BLaER1 treated with 17β-estradiol and CSF1 and Interleukin-3, amounts not matched to agents 10 nM and 100 nM (cell line): ENCODE results near the gene KCNIP1.
A peak's percentile ranks its signal among the peaks of the same experiment; 100 is the strongest.

ENCODE experiments used
- H3K27ac ChIP-seq, 11 experiments: shearing (Covaris generic); formaldehyde crosslinking; 2 replicates each; pipeline ENCODE4 v1.8.1; 2022
- H3K27me3 ChIP-seq, 11 experiments: shearing (Covaris generic); formaldehyde crosslinking; 2 replicates each; pipeline ENCODE4 v1.8.1; 2022
- H3K36me3 ChIP-seq, 11 experiments: shearing (Covaris generic); formaldehyde crosslinking; 2 replicates each; pipeline ENCODE4 v1.8.1; 2022
- H3K4me1 ChIP-seq, 10 experiments: shearing (Covaris generic); formaldehyde crosslinking; 2 replicates each; pipeline ENCODE4 v1.8.1; 2022
- H3K4me2 ChIP-seq, 11 experiments: shearing (Covaris generic); formaldehyde crosslinking; 2 replicates each; pipeline ENCODE4 v1.8.1; 2022
- H3K4me3 ChIP-seq, 10 experiments: shearing (Covaris generic); formaldehyde crosslinking; 2 replicates each; pipeline ENCODE4 v1.8.1; 2022
- H3K9ac ChIP-seq, 11 experiments: shearing (Covaris generic); formaldehyde crosslinking; 2 replicates each; pipeline ENCODE4 v1.8.1; 2022
- H3K9me3 ChIP-seq, 11 experiments: shearing (Covaris generic); formaldehyde crosslinking; replicated peaks in 1 of 11; 2 replicates each; pipeline ENCODE4 v1.8.1; 2022
- H4K20me1 ChIP-seq, 11 experiments: shearing (Covaris generic); formaldehyde crosslinking; 2 replicates each; pipeline ENCODE4 v1.8.1; 2022
- Cebpa-rat ChIP-seq, 11 experiments: shearing (Covaris generic); IDR thresholded peaks; 2 replicates each; pipeline ENCODE4 v1.8.1; 2022

Gene KCNIP1

DNA sequence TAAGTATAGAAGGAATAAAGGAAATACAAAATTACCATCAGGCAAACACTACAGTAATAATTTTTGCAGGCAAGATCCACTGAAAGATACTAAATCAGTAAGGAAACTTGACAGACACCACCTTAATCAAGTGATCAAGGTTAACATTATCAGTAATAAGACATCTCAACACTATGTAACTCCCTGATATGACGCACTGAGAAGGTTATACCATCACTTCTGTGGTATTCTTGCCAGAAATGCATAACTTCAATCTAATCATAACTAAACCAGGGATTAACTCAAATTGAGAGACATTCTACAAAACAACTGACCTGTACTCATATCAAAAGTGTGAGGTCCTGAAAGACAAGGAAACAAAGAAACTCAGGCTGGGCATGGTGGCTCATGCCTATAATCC is 227.2 kb downstream of the KCNIP1 start:
- Histone ChIP-seq H3K9ac (no peak overlapping the region), H3K4me2 (no peak overlapping the region), H3K9me3 (peaks cover 15 to 22% (median 16%) of the 10 kb centered on the region in 11 experiments; a peak in 21 of 22 replicates), H3K4me3 (no peak overlapping the region), H3K36me3 (no peaks in the 10 kb centered on the region), H3K27me3 (no peaks in the 10 kb centered on the region), H3K4me1 (no peaks in the 10 kb centered on the region), H3K27ac (no peak overlapping the region), H4K20me1 (no peaks in the 10 kb centered on the region)
- no peak for TF ChIP-seq Cebpa-rat (IDR thresholded peaks at IDR 0.05)

DNA sequence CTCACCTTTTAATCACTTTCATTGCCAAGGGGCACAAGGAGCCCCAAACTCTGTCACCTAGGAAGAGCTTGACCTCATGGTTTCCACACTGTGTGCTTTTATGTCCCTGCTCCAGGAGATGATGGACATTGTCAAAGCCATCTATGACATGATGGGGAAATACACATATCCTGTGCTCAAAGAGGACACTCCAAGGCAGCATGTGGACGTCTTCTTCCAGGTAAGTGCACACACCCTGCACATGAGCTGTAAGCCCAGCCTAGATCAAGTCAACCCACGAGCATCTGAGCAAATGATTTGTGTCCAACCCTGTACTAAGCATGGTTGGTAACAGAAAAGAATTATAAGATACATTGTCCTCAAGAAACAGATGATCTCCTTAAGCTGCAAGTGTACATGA is 228.9 kb downstream of the KCNIP1 start:
- Histone ChIP-seq H3K4me1 (no peaks in the 10 kb centered on the region), H3K27me3 (no peaks in the 10 kb centered on the region), H3K27ac (no peak overlapping the region), H3K4me2 (no peak overlapping the region), H3K4me3 (no peak overlapping the region), H4K20me1 (no peaks in the 10 kb centered on the region), H3K36me3 (no peaks in the 10 kb centered on the region), H3K9me3 (peaks cover 16 to 27% (median 19%) of the 10 kb centered on the region in 11 experiments; a peak in 21 of 22 replicates), H3K9ac (no peak overlapping the region)
- TF ChIP-seq Cebpa-rat (IDR thresholded peaks at IDR 0.05): no peak

DNA sequence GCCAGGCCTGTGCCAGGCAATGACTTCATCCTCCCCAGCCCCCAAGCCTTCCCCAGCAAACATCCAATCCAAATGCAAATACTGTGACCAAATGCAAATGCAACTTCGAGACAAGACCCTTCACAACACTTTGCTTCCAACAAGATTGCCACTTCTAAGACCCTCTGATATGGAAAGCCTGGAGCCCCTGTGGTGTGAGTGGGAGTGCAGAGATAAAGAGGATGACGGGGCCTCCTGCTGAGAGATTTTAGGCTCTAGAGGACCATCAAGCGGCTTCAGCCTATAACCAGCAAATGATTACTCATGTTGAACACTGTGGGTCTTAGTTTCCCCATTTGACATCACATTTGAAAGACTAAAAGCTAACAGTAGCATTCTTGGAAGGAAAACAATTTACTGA is 233.1 kb downstream of the KCNIP1 start:
- H4K20me1 ChIP-seq: no peaks in the 10 kb centered on the region
- no peak overlapping the region for H3K4me2 ChIP-seq
- no peaks in the 10 kb centered on the region for H3K36me3 ChIP-seq
- H3K27me3 ChIP-seq: no peaks in the 10 kb centered on the region
- no peak overlapping the region for H3K4me3 ChIP-seq
- peaks cover 16 to 27% (median 19%) of the 10 kb centered on the region in 11 experiments; a peak in 21 of 22 replicates for H3K9me3 ChIP-seq
- TF ChIP-seq Cebpa-rat (IDR thresholded peaks at IDR 0.05): no peak
- H3K4me1 ChIP-seq: no peaks in the 10 kb centered on the region
- H3K27ac ChIP-seq: no peak overlapping the region
- no peak overlapping the region for H3K9ac ChIP-seq

DNA sequence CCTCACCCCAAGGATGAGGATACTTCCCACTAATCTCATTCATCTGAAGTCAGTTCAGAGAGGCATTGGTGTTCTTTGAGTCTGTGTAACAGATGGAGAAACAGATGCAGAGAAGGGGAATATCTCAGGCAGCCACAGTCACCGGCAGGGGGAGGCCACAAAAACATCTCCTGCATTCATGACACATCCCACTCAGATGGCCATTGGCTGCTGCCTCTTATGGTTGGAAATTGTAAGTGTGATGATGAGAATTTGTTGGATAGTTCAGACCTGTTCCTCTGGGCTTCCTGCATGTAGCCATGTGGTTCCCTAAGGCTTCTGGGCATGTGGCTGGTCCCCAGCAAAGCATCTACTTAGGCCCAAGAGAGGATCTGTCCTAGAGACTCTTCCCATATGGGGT is 233.8 kb downstream of the KCNIP1 start:
- no peak overlapping the region for H3K9ac ChIP-seq
- no peaks in the 10 kb centered on the region for H3K27me3 ChIP-seq
- no peaks in the 10 kb centered on the region for H3K4me1 ChIP-seq
- H4K20me1 ChIP-seq: no peaks in the 10 kb centered on the region
- H3K4me3 ChIP-seq: no peak overlapping the region
- peaks cover 16 to 27% (median 19%) of the 10 kb centered on the region in 11 experiments; a peak in 21 of 22 replicates for H3K9me3 ChIP-seq
- no peaks in the 10 kb centered on the region for H3K36me3 ChIP-seq
- no peak overlapping the region for H3K4me2 ChIP-seq
- no peak overlapping the region for H3K27ac ChIP-seq
- no peak for TF ChIP-seq Cebpa-rat (IDR thresholded peaks at IDR 0.05)

DNA sequence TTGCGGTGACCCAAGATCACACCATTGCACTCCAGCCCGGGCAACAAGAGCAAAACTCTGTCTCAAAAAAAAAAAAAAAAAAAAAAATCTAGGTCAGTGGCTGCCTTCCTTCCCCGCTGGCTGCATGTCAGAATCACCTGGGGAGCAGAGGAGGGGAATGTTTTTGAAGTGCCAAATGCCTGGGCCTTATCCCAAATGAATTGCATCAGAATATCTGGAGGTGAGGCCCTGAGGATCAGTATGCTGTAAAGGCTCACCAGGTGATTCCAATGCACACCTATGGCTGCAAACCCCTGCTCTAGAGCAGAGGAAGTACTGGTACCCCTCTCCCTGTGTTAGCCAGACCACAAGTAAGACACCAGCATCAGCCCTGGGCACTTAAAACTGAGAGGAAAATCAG is 235.0 kb downstream of the KCNIP1 start:
- H3K9me3 ChIP-seq: peaks cover 16 to 27% (median 19%) of the 10 kb centered on the region in 11 experiments; a peak in 21 of 22 replicates
- no peak for TF ChIP-seq Cebpa-rat (IDR thresholded peaks at IDR 0.05)
- H3K36me3 ChIP-seq: no peaks in the 10 kb centered on the region
- no peak overlapping the region for H3K27ac ChIP-seq
- H3K9ac ChIP-seq: no peak overlapping the region
- H3K4me1 ChIP-seq: no peaks in the 10 kb centered on the region
- no peaks in the 10 kb centered on the region for H3K27me3 ChIP-seq
- H3K4me2 ChIP-seq: no peak overlapping the region
- no peak overlapping the region for H3K4me3 ChIP-seq
- H4K20me1 ChIP-seq: no peaks in the 10 kb centered on the region

DNA sequence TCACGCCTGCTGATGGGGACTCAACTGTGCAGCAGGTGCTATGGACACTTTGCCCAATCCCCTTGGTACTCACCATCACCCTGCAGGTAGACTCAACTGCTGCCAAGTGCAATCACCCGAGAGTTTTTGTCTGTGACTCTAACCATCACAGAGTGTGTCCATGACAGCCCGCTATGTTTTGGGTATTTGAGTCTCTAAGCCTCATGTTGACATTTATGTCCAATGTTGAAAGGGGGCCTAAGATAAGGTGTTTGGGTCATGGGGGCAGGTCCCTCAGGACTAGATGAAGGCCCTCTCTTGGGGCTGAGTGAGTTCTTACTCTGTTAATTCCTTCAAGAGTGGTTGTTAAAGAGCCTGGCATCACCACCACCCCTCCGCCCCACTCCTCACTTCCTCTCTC is 235.6 kb downstream of the KCNIP1 start:
- H3K9me3 ChIP-seq: peaks cover 15 to 22% (median 19%) of the 10 kb centered on the region in 11 experiments; a peak in 21 of 22 replicates
- H3K9ac ChIP-seq: no peak overlapping the region
- H3K27ac ChIP-seq: no peak overlapping the region
- H3K4me2 ChIP-seq: no peak overlapping the region
- H3K36me3 ChIP-seq: no peaks in the 10 kb centered on the region
- H4K20me1 ChIP-seq: no peaks in the 10 kb centered on the region
- TF ChIP-seq Cebpa-rat (IDR thresholded peaks at IDR 0.05): no peak
- no peaks in the 10 kb centered on the region for H3K27me3 ChIP-seq
- peaks cover 0 to 3% (median 0%) of the 10 kb centered on the region in 10 experiments; a peak in 2 of 20 replicates for H3K4me1 ChIP-seq
- H3K4me3 ChIP-seq: no peak overlapping the region

DNA sequence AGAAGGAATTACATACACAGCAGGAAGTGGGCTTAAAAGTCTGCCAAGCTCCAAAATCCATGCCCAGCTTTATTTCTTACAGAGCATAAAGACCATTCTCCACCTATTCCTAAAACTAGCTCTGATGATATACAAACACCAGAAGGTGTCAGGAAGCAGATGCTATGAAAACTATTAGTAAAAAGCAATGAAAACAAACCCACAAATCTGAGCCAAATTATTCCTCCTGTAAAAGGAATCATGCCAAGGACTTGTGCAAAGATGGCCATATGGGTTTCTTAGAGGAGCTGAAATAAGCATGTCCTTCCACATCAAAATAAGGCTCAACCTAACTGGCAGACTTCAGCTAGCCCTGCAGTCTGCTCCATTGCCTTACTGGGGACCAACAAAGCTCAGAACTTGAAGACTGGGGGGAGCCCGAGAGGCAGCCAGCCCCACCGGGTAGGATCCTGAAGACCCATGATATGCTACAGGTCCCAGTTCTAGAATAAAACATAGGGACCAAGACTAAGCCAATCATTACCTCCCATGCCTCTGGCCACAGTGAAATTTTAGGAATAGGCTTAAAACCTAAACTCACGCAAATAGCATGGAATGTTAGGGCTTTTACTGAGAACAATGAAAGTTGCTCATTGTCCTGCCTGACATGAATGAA is 236.9 kb downstream of the KCNIP1 start:
- Histone ChIP-seq H3K27ac (no peak overlapping the region), H3K27me3 (peaks cover 0 to 11% (median 0%) of the 10 kb centered on the region in 11 experiments; a peak in 3 of 22 replicates), H3K9me3 (peaks cover 3 to 10% (median 7%) of the 10 kb centered on the region in 11 experiments; a peak in 18 of 22 replicates), H4K20me1 (peaks cover 0 to 8% (median 0%) of the 10 kb centered on the region in 11 experiments; a peak in 3 of 22 replicates), H3K4me3 (no peak overlapping the region), H3K4me1 (peaks cover 0 to 9% (median 0%) of the 10 kb centered on the region in 10 experiments; a peak in 4 of 20 replicates), H3K4me2 (no peak overlapping the region), H3K9ac (no peak overlapping the region), H3K36me3 (no peaks in the 10 kb centered on the region)
- TF ChIP-seq Cebpa-rat (IDR thresholded peaks at IDR 0.05): no peak

DNA sequence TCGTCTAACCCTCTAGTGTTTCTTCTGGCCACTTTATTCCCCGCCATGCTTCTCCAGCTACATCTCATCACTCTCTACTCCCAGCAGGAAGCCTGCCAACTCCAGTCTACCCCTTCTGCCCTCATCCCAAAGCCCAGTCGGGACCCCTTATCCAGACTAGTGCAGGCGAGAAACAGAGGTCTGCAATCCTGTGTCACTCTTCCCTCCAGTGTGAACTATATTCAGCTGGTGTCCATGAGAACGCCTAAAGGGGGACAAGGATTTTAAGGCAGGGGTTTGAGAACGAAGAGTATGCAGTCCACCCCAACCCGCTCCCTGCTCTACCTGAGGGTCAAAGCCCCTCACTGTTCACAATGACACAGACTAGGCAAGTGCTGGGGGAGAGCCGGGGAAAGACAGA is 238.0 kb downstream of the KCNIP1 start:
- Histone ChIP-seq H4K20me1 (peaks cover 0 to 8% (median 0%) of the 10 kb centered on the region in 11 experiments; a peak in 3 of 22 replicates), H3K9me3 (no peaks in the 10 kb centered on the region), H3K36me3 (no peaks in the 10 kb centered on the region), H3K27me3 (peaks cover 0 to 11% (median 0%) of the 10 kb centered on the region in 11 experiments; a peak in 3 of 22 replicates), H3K4me2 (no peak overlapping the region), H3K9ac (no peak overlapping the region), H3K4me1 (peaks cover 0 to 9% (median 0%) of the 10 kb centered on the region in 10 experiments; a peak in 4 of 20 replicates), H3K27ac (no peak overlapping the region), H3K4me3 (no peak overlapping the region)
- TF ChIP-seq Cebpa-rat (IDR thresholded peaks at IDR 0.05): no peak

DNA sequence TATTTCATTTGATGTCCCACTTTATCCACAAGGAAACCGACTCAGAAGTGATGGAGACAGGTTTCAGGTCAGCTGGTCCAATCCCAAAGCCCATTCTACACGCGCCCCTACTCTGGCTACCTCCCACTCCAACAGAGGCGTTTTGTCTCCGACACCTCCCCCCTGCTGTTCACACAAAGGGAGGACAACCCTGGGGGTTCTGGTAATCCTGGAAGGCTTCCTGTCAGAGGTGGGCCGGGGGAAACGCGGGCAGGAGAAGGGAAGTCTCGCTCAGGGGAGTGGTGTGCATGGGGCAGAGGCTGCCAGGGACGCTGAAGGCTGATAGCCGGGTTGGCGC is 240.0 kb downstream of the KCNIP1 start:
- Histone ChIP-seq H3K27me3 (peaks cover 0 to 11% (median 0%) of the 10 kb centered on the region in 11 experiments; a peak in 3 of 22 replicates), H3K4me1 (peaks cover 0 to 9% (median 0%) of the 10 kb centered on the region in 10 experiments; a peak in 4 of 20 replicates), H4K20me1 (peaks cover 0 to 8% (median 0%) of the 10 kb centered on the region in 11 experiments; a peak in 4 of 22 replicates), H3K4me3 (no peak overlapping the region), H3K9me3 (no peaks in the 10 kb centered on the region), H3K36me3 (no peaks in the 10 kb centered on the region), H3K27ac (no peak overlapping the region), H3K4me2 (peak overlapping the region in 2 of 11 experiments; percentile 67 to 76; a peak in 4 of 22 replicates), H3K9ac (0 out of 22 replicates have a peak overlapping the region, but pooled peaks of 1 of the 11 experiments have one; percentile 45)
- TF ChIP-seq Cebpa-rat (IDR thresholded peaks at IDR 0.05): no peak
